GM18867 (cell line): Measurements from ENCODE around the gene STOX2.

ENCODE experiments used
- ATAC-seq: cut with Tn5 transposase; IDR thresholded peaks from one replicate; pipeline ENCODE4 v1.9.1; 2021; ENCODE audit warnings: mild to moderate bottlenecking, moderate library complexity; ENCODE audit not compliant: unreplicated experiment

STOX2 gene

GRCh38 chr4:183887351-183887750, 17.8 kb upstream of the STOX2 start:
- ATAC-seq: no peak

- no peak for ATAC-seq
Measured at GRCh38 chr4:183888564-183888963, 16.5 kb upstream of the STOX2 start.

- no peak for ATAC-seq
Measured at GRCh38 chr4:183889190-183889589, 15.9 kb upstream of the STOX2 start.

- ATAC-seq: no peak
Measured at GRCh38 chr4:183897193-183897592, 7.9 kb upstream of the STOX2 start.

- ATAC-seq: no peak
Measured at GRCh38 chr4:183898456-183898855, 6.7 kb upstream of the STOX2 start.

GRCh38 chr4:183903021-183903760, 1.9 kb upstream of the STOX2 start:
- ATAC-seq: no peak

- ATAC-seq: no peak
Measured at GRCh38 chr4:183905593-183906488, 734 bp downstream of the STOX2 start.

GRCh38 chr4:183906489-183906738, 1.3 kb downstream of the STOX2 start:
- no peak for ATAC-seq

GRCh38 chr4:183906739-183907651, 1.9 kb downstream of the STOX2 start:
- no peak for ATAC-seq

GRCh38 chr4:183907871-183908683, 3.0 kb downstream of the STOX2 start:
- no peak for ATAC-seq

GRCh38 chr4:183909187-183909586, 4.1 kb downstream of the STOX2 start:
- no peak for ATAC-seq

GRCh38 chr4:183909801-183910200, 4.7 kb downstream of the STOX2 start:
- no peak for ATAC-seq

GRCh38 chr4:183912585-183912984, 7.5 kb downstream of the STOX2 start:
- no peak for ATAC-seq

GRCh38 chr4:183915976-183916375, 10.9 kb downstream of the STOX2 start:
- ATAC-seq: no peak

- no peak for ATAC-seq
Measured at GRCh38 chr4:183918696-183919095, 13.6 kb downstream of the STOX2 start.

- no peak for ATAC-seq
Measured at GRCh38 chr4:183919141-183919540, 14.0 kb downstream of the STOX2 start.

- ATAC-seq: no peak
Measured at GRCh38 chr4:183920512-183920911, 15.4 kb downstream of the STOX2 start.

GRCh38 chr4:183921335-183921734, 16.2 kb downstream of the STOX2 start:
- ATAC-seq: no peak

GRCh38 chr4:183924362-183925044, 19.4 kb downstream of the STOX2 start:
- ATAC-seq: no peak

- no peak for ATAC-seq
Measured at GRCh38 chr4:183926950-183927349, 21.8 kb downstream of the STOX2 start.
